ENCODE results near the gene TNS3.

DNA sequence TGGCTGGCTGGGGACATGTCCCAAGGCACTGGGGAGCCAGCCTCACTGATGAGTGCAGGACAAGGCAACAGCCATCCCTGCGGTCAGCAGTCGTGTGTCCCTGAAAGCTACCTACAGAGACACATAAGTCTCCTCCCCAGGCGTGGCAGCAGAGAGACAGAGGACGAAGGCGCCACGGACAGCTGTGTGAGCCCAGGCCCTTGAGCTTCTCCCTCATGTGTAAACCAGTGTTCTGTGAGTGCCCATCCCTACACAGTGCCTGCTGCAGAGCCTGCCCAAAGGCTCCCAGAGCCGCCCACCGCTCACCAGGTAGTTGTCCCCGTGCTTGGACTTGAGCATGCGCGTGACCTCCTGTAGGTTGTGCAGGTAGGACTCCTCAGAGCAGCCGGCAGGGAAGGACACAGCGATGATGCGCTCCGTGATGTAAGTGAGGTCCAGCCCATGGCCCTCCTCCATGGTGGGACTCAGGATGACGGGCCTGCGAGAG is 142.7 kb downstream of the TNS3 start:
- TF ChIP-seq, protein P1, sequence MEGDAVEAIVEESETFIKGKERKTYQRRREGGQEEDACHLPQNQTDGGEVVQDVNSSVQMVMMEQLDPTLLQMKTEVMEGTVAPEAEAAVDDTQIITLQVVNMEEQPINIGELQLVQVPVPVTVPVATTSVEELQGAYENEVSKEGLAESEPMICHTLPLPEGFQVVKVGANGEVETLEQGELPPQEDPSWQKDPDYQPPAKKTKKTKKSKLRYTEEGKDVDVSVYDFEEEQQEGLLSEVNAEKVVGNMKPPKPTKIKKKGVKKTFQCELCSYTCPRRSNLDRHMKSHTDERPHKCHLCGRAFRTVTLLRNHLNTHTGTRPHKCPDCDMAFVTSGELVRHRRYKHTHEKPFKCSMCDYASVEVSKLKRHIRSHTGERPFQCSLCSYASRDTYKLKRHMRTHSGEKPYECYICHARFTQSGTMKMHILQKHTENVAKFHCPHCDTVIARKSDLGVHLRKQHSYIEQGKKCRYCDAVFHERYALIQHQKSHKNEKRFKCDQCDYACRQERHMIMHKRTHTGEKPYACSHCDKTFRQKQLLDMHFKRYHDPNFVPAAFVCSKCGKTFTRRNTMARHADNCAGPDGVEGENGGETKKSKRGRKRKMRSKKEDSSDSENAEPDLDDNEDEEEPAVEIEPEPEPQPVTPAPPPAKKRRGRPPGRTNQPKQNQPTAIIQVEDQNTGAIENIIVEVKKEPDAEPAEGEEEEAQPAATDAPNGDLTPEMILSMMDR (IDR thresholded peaks at IDR 0.05) = no peak
- TF ChIP-seq POLR2A (IDR thresholded peaks at IDR 0.05) = no peak
